ENCODE data around the gene CATSPERD. TPM values are rescaled to one million over a fixed set of nuclear protein-coding genes. Genes with fewer than 3 reads are reported as not detected.
"Not testable (repeated sequence)": the region's sequence is repeated elsewhere in the genome, so short reads cannot be mapped to it uniquely, and the experiment has no call there.

CATSPERD gene
- total RNA-seq, 1 experiment from 2014 or later = not detected

DNA sequence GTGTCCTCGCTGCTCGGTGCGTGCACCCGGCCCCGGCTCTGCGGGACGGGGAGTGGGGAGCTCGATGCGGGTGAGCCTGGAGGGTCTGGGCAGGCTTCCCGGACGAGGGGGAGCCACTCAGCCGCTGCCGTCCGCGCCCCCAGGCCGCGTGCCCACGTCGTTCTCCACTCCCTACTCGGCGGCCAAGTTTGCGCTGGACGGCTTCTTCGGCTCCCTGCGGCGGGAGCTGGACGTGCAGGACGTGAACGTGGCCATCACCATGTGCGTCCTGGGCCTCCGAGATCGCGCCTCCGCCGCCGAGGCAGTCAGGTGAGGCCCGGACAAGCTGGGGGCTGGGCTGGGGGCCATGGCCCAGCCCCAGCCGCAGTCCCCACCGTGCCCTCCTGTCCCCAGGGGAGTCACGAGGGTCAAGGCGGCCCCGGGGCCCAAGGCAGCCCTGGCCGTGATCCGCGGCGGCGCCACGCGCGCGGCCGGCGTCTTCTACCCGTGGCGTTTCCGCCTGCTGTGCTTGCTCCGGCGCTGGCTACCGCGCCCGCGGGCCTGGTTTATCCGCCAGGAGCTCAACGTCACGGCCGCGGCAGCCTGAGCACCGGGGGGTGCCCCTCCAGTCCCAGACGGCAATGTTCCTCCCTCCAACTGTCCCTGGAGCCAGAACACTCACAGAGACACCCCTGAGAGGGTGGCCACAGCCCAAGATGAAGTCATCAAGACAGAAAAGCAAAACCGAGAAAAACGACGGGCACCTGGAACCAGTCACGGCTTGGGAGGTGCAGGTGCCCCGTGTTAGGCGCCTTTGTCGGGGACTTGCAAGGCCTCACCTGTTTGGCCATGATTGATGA lies 32.9 kb upstream of the CATSPERD start:
- TF ChIP-seq, protein P1, sequence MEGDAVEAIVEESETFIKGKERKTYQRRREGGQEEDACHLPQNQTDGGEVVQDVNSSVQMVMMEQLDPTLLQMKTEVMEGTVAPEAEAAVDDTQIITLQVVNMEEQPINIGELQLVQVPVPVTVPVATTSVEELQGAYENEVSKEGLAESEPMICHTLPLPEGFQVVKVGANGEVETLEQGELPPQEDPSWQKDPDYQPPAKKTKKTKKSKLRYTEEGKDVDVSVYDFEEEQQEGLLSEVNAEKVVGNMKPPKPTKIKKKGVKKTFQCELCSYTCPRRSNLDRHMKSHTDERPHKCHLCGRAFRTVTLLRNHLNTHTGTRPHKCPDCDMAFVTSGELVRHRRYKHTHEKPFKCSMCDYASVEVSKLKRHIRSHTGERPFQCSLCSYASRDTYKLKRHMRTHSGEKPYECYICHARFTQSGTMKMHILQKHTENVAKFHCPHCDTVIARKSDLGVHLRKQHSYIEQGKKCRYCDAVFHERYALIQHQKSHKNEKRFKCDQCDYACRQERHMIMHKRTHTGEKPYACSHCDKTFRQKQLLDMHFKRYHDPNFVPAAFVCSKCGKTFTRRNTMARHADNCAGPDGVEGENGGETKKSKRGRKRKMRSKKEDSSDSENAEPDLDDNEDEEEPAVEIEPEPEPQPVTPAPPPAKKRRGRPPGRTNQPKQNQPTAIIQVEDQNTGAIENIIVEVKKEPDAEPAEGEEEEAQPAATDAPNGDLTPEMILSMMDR (IDR thresholded peaks at IDR 0.05; ENCODE audit: unreplicated experiment) = no peak
- CTCF ChIA-PET = interaction anchor here (0.7 kb wide), 1 partner anchor 259 kb away, joined by 11 read pairs; no protein-coding TSS in a partner anchor
- Mint-ChIP-seq H3K27me3 (ENCODE audit: unreplicated experiment) (no peaks in the 10 kb centered on the region), H3K4me3 (ENCODE audit: low read depth, unreplicated experiment) (peak overlapping the region; percentile 63), H3K9me3 (ENCODE audit: low read depth, unreplicated experiment) (no peaks in the 10 kb centered on the region), H3K4me1 (ENCODE audit: low read depth, unreplicated experiment) (no peaks in the 10 kb centered on the region), H3K27ac (ENCODE audit: unreplicated experiment) (no peak overlapping the region), H3K36me3 (ENCODE audit: insufficient read depth, unreplicated experiment) (peaks cover 52% of the 10 kb centered on the region)
- no peak for DNase-seq
- no TSS peak for BruUV-seq (replicated peaks)
- intact Hi-C loops (cut with micrococcal nuclease; ENCODE audit: unreplicated experiment) = no loop called here

DNA sequence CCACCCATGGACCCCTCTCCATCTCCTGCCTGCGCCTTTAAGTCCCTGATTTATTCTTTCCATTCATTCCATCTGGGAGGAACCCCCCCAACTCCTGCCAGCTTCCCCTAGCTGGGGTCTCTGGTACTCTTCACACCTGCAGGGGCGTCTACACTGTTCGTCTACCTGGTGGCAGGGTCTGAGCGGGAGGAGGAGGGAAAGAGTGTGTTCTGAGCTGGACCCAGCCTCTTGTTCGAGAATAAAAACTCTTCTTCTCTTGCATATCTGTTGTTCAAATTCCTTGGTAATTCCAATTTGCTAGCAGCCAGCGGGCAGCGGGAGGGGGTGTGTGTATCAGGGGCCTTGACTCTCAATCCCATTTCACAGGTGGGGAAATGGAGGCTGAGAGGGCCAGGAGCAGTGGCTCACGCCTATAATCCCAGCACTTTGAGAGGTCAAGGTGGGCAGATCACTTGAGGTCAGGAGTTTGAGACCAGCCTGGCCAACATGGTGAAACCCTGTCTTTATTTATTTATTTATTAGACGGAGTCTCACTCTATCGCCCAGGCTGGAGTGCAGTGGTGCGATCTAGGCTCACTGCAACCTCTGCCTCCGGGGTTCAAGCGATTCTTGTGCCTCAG lies 32.1 kb upstream of the CATSPERD start:
- H3K4me3 Mint-ChIP-seq (ENCODE audit: low read depth, unreplicated experiment); H3K27ac Mint-ChIP-seq (ENCODE audit: unreplicated experiment); DNase-seq; H3K4me1 Mint-ChIP-seq (ENCODE audit: low read depth, unreplicated experiment); intact Hi-C loops (cut with micrococcal nuclease; ENCODE audit: unreplicated experiment); H3K9me3 Mint-ChIP-seq (ENCODE audit: low read depth, unreplicated experiment); H3K27me3 Mint-ChIP-seq (ENCODE audit: unreplicated experiment); BruUV-seq (replicated peaks); CTCF ChIA-PET: not testable (repeated sequence)
- H3K36me3 Mint-ChIP-seq (ENCODE audit: insufficient read depth, unreplicated experiment) = peaks cover 60% of the 10 kb centered on the region

DNA sequence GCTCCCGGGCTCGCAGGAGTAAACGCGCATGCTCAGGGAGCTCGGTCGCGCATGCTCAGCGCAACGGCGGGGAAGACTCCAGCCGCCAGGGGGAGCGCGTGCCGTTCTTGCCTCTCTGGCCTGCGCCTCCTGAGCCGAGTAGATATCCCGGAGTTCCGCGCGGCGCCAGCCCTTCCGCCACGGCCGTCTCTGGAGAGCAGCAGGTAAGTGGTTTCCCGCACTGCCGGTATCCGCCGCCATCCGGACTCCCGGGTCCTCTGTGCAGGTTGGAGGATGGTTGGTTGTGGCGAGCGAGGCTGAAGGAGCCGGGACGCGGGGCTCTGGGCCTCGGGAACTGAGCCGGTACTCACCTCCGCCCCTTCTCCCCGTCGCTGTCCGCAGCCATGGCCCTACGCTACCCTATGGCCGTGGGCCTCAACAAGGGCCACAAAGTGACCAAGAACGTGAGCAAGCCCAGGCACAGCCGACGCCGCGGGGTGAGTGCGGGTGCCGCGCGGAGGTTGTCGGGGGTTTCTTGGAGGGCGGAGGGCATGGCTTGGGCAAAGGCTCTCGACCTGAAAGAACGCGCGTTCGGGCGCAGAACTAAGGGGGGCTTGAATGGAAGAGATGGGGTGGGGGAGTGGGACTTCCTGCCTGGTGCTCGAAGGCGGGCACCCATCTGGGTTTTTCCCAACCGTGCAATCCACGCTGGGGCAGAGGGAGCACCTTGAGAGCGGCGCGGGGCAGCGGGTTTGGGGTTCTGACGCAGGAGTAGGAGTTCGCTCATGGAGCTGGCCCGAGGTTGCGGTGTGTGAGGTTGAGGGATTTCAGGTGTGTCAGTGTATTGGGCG lies 30.1 kb upstream of the CATSPERD start, which contains the start of gene RPL36:
Gene RPL36 (plus strand): TSS at position 171 of the 830 bp plus-strand sequence. CDS start 213 bp downstream, at position 384.
- Mint-ChIP-seq H3K36me3 (ENCODE audit: insufficient read depth, unreplicated experiment) (peaks cover 76% of the 10 kb centered on the region), H3K4me1 (ENCODE audit: low read depth, unreplicated experiment) (no peaks in the 10 kb centered on the region), H3K9me3 (ENCODE audit: low read depth, unreplicated experiment) (no peaks in the 10 kb centered on the region), H3K27me3 (ENCODE audit: unreplicated experiment) (no peaks in the 10 kb centered on the region), H3K27ac (ENCODE audit: unreplicated experiment) (peak within 1 kb of the TSS; percentile 98), H3K4me3 (ENCODE audit: low read depth, unreplicated experiment) (peak within 1 kb of the TSS; percentile 99)
- peak; percentile 96 for DNase-seq
- CTCF ChIA-PET = interaction anchor here (0.6 to 1.6 kb wide), 6 partner anchors 15 to 1024 kb away, joined by 3 to 5 read pairs (median 3); partner anchors contain the start of genes CATSPERD and LONP1
- TSS peak; percentile 80 for BruUV-seq (replicated peaks)
- intact Hi-C loops (cut with micrococcal nuclease; ENCODE audit: unreplicated experiment) = no loop called here
- TF ChIP-seq, protein P1 (IDR thresholded peaks at IDR 0.05; ENCODE audit: unreplicated experiment) = peak; percentile 79

DNA sequence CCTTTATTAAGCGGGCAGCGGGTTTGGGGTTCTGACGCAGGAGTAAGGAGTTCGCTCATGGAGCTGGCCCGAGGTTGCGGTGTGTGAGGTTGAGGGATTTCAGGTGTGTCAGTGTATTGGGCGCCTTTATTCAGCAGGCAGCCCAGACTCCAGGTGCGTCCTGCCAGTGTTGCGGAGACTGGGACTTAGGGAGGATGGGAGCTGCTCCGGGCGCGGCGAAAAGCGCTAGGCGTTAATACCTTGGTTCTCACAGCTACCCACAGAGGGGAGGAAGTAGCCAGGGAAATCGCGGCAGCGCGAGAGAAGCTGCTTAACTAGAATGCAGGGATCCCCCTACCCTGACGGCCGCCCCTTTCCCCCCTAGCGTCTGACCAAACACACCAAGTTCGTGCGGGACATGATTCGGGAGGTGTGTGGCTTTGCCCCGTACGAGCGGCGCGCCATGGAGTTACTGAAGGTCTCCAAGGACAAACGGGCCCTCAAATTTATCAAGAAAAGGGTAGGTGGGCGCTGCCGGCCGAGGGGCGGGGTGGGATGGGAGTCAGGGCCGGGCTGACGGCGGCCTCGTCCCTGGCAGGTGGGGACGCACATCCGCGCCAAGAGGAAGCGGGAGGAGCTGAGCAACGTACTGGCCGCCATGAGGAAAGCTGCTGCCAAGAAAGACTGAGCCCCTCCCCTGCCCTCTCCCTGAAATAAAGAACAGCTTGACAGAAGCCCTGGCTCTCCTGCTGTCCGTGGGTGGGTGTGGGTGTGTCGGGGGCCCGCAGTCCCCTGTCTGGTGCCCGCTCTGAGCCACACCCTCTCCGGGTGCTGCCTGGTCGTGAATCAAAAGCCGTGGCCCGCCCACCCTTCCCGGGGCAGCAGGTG lies 29.2 kb upstream of the CATSPERD start:
- no TSS peak for BruUV-seq (replicated peaks)
- H3K27me3 Mint-ChIP-seq (ENCODE audit: unreplicated experiment) = no peaks in the 10 kb centered on the region
- peak overlapping the region; percentile 99 for H3K4me3 Mint-ChIP-seq (ENCODE audit: low read depth, unreplicated experiment)
- TF ChIP-seq, protein P1 (IDR thresholded peaks at IDR 0.05; ENCODE audit: unreplicated experiment) = no peak
- peaks cover 82% of the 10 kb centered on the region for H3K36me3 Mint-ChIP-seq (ENCODE audit: insufficient read depth, unreplicated experiment)
- DNase-seq = peak; percentile 49
- peak overlapping the region; percentile 98 for H3K27ac Mint-ChIP-seq (ENCODE audit: unreplicated experiment)
- CTCF ChIA-PET = interaction anchor here (0.6 to 1.0 kb wide), 3 partner anchors 29 to 592 kb away, joined by 3 to 4 read pairs (median 3); partner anchors contain the start of genes CATSPERD and LONP1
- no peaks in the 10 kb centered on the region for H3K9me3 Mint-ChIP-seq (ENCODE audit: low read depth, unreplicated experiment)
- intact Hi-C loops (cut with micrococcal nuclease; ENCODE audit: unreplicated experiment) = no loop called here
- H3K4me1 Mint-ChIP-seq (ENCODE audit: low read depth, unreplicated experiment) = no peaks in the 10 kb centered on the region

All from Calu3 (cell line).